ENCODE results near the gene KRT86.
A peak's percentile ranks its signal among the peaks of the same experiment; 100 is the strongest.

KRT86 gene

GRCh38 chr12:52274521-52275120 is at the start of gene KRT86:
TSS of gene KRT86 (plus strand) at chr12:52274645. CDS start at chr12:52301917, 27,272 bp downstream.
- no peak for DNase-seq (ENCODE audit: low spot score)

- DNase-seq (ENCODE audit: low spot score) = no peak
Measured at GRCh38 chr12:52225752-52226151, 48.7 kb upstream of the KRT86 start.

- DNase-seq (ENCODE audit: low spot score) = no peak
Measured at GRCh38 chr12:52226446-52226845, 48.0 kb upstream of the KRT86 start.

- no peak for DNase-seq (ENCODE audit: low spot score)
Measured at GRCh38 chr12:52227606-52228166, 46.8 kb upstream of the KRT86 start.

- DNase-seq (ENCODE audit: low spot score) = no peak
Measured at GRCh38 chr12:52228366-52228765, 46.1 kb upstream of the KRT86 start.

- DNase-seq (ENCODE audit: low spot score) = no peak
Measured at GRCh38 chr12:52228931-52229330, 45.5 kb upstream of the KRT86 start.

- DNase-seq (ENCODE audit: low spot score) = no peak
Measured at GRCh38 chr12:52229836-52230343, 44.6 kb upstream of the KRT86 start.

- DNase-seq (ENCODE audit: low spot score) = peak; percentile 85
Measured at GRCh38 chr12:52230364-52231281, 43.8 kb upstream of the KRT86 start.

GRCh38 chr12:52231305-52232202 is 42.9 kb upstream of the KRT86 start:
- no peak for DNase-seq (ENCODE audit: low spot score)

- no peak for DNase-seq (ENCODE audit: low spot score)
Measured at GRCh38 chr12:52232203-52232673, 42.2 kb upstream of the KRT86 start.

GRCh38 chr12:52232674-52233461 is 41.6 kb upstream of the KRT86 start, which contains the start of gene KRT7:
TSS of gene KRT7 (plus strand) at chr12:52233243. CDS start at chr12:52233297, 54 bp downstream.
- DNase-seq (ENCODE audit: low spot score) = no peak

- DNase-seq (ENCODE audit: low spot score) = no peak
Measured at GRCh38 chr12:52233462-52234207, 40.8 kb upstream of the KRT86 start.

GRCh38 chr12:52234223-52234810 is 40.1 kb upstream of the KRT86 start:
- no peak for DNase-seq (ENCODE audit: low spot score)

- no peak for DNase-seq (ENCODE audit: low spot score)
Measured at GRCh38 chr12:52235001-52235764, 39.3 kb upstream of the KRT86 start.

GRCh38 chr12:52235822-52236361 is 38.6 kb upstream of the KRT86 start:
- no peak for DNase-seq (ENCODE audit: low spot score)

GRCh38 chr12:52236386-52237050 is 37.9 kb upstream of the KRT86 start:
- DNase-seq (ENCODE audit: low spot score) = no peak

GRCh38 chr12:52238207-52238840 is 36.1 kb upstream of the KRT86 start:
- DNase-seq (ENCODE audit: low spot score) = no peak

Data from AG08395 (cell line).